ENCODE measurements around the gene ASXL3. TPM values are rescaled to one million over a fixed set of nuclear protein-coding genes. Genes with fewer than 3 reads are reported as not detected.

The ASXL3 gene
- total RNA-seq: 10 to 100 TPM in 3 of 4 donors, 1 to 10 TPM in 1; 8.3 to 25.3 (median 20.3) TPM

DNA sequence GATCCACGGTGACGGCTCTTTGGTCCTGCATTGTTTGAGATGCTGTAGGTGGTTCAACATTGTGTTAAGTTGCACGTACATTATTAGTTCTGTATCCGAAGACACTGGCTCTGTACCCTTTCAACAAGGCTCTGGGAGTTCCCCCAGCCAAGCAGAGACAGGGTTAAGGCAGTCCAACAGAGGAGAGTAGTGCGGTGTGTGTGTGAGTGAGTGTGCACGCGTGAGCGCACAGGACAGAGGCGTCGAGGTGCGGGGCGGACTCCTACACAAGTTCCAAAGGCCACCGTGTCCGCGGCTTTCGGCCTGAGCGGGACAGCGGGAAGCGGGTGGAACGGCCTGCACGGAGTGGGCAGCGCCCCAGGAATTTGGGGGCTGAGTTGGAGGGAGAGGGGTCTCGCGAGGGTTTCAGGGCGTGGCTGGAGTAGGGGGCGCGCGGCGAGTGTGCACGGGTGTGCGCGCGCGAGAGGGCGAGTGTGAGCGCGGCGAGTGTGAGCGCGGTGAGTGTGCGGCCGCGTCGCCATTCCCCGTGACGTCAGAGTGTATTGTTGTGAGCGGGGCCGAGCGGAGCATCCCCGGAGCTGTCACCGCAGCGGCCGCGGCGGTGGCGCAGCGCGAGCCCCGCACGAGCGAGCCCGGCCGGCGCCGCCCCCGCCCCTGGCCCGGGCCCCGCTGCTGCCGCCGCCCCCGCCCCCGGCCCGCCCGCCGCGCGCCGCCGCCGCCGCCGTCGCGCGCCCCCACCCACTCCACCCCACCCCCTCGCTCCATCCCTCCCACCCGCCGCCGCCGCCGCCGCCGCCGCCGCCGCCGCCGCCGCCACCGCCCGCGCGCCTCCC lies at the start of gene ASXL3:
TSS of gene ASXL3 (plus strand) at position 535 of the 833 bp plus-strand sequence. CDS start 413 bp downstream, outside the sequence.
- H3K4me1 ChIP-seq: peaks cover 2 to 17% of the 10 kb centered on the region in 2 donors
- peak; percentile 74 to 81 for DNase-seq
- 0 to 2% methylated on average over 18 to 55 of the region's 103 CpGs for WGBS, 2 donors
- no peaks in the 10 kb centered on the region for H3K9me3 ChIP-seq
- peak within 1 kb of the TSS; percentile 98 to 99 (median 99) for H3K27ac ChIP-seq
- H3K4me3 ChIP-seq (replicated peaks in 1 of 3): peak within 1 kb of the TSS; percentile 60 to 84 (median 70)
- H3K27me3 ChIP-seq: no peaks in the 10 kb centered on the region
- intact Hi-C loops (cut with DNase I): no loop called here
- H3K36me3 ChIP-seq: no peaks in the 10 kb centered on the region
- TF ChIP-seq POLR2A (IDR thresholded peaks at IDR 0.05): peak in 1 of 2 donors; percentile 54
- TF ChIP-seq, protein P1, sequence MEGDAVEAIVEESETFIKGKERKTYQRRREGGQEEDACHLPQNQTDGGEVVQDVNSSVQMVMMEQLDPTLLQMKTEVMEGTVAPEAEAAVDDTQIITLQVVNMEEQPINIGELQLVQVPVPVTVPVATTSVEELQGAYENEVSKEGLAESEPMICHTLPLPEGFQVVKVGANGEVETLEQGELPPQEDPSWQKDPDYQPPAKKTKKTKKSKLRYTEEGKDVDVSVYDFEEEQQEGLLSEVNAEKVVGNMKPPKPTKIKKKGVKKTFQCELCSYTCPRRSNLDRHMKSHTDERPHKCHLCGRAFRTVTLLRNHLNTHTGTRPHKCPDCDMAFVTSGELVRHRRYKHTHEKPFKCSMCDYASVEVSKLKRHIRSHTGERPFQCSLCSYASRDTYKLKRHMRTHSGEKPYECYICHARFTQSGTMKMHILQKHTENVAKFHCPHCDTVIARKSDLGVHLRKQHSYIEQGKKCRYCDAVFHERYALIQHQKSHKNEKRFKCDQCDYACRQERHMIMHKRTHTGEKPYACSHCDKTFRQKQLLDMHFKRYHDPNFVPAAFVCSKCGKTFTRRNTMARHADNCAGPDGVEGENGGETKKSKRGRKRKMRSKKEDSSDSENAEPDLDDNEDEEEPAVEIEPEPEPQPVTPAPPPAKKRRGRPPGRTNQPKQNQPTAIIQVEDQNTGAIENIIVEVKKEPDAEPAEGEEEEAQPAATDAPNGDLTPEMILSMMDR (IDR thresholded peaks at IDR 0.05): no peak

DNA sequence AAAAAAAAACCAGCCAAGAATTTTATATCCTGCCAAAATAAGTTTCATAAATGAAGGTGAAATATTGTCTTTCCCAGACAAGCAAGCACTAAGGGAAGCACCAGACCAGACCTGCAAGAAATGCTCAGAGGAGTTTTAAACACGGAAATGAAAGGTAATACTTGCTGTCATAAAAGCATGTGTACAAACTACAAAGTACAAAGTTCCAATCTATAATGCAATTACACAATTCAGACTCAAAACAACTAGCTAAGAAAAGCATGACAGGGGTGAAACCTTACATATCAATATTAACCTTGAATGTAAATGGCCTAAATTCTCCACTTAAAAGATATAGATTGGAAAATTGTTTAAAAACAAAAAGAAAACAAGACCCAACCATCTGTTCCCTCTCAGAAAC lies 45.0 kb upstream of the ASXL3 start:
- TF ChIP-seq, protein P1 (IDR thresholded peaks at IDR 0.05): no peak
- TF ChIP-seq POLR2A (IDR thresholded peaks at IDR 0.05): no peak
- intact Hi-C loops (cut with DNase I): no loop called here
- Histone ChIP-seq H3K4me3 (replicated peaks in 1 of 3) (no peak overlapping the region), H3K36me3 (no peaks in the 10 kb centered on the region), H3K27ac (no peak overlapping the region), H3K27me3 (no peaks in the 10 kb centered on the region), H3K4me1 (no peaks in the 10 kb centered on the region), H3K9me3 (no peaks in the 10 kb centered on the region)
- DNase-seq: no peak
- 89% methylated on average over 1 of the region's 1 CpG for WGBS, 2 donors

DNA sequence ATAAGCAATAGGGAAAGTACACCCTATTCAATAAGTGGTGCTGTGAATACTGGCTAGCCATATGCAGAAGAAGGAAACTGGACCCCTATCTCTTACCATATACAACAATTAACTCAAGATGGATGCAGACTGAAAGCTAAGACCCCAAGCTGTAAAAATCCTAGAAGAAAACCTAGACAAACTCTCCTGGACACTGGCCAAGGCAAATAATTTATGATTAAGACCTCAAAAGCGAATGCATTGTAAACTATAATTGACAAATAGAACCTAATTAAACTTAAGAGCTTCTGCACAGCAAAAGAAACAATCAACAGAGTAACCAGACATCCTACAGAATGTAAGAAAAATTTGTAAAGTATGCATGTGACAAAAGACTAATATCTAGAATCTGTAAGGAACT lies 41.1 kb upstream of the ASXL3 start:
- 82 to 86% methylated on average over 1 of the region's 1 CpG for WGBS, 2 donors
- intact Hi-C loops (cut with DNase I): no loop called here

DNA sequence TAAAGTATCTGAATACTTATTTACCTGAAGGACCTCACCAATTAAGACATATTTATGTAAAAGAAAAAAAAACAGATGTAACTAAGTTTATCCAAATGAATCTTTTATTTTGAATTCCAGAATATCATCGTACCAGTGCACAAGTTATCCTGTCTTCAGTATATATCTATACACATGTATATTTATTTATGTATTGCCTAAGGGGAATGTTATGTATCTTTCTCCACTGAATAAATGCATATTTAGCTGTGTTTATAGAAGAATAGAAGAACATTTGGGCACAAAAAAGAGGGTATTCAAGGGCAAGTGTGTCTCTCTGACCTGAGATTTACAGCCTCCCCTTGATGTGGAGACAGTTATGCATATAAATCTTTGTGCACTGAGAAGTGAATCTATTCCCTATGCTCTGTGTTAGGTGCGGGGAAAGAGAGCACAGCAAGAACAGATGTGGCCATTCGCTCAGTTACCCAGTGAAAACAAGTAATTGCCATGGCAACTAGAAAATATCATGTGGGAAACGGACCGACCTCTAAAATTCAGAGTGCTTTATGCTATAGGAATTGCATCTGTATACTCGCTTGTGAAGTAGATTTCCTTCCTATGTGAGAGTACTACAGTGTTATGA lies 39.5 kb upstream of the ASXL3 start:
- no peaks in the 10 kb centered on the region for H3K36me3 ChIP-seq
- H3K4me3 ChIP-seq (replicated peaks in 1 of 3): no peak overlapping the region
- no peaks in the 10 kb centered on the region for H3K4me1 ChIP-seq
- DNase-seq: no peak
- H3K27me3 ChIP-seq: no peaks in the 10 kb centered on the region
- TF ChIP-seq, protein P1 (IDR thresholded peaks at IDR 0.05): no peak
- TF ChIP-seq POLR2A (IDR thresholded peaks at IDR 0.05): no peak
- intact Hi-C loops (cut with DNase I): no loop called here
- 90 to 94% methylated on average over 6 of the region's 6 CpGs for WGBS, 2 donors
- no peaks in the 10 kb centered on the region for H3K9me3 ChIP-seq
- no peak overlapping the region for H3K27ac ChIP-seq

More for the DNA sequence above, 41.1 kb upstream of the ASXL3 start:
- Histone ChIP-seq H3K4me1 (no peaks in the 10 kb centered on the region), H3K9me3 (no peaks in the 10 kb centered on the region), H3K4me3 (replicated peaks in 1 of 3) (no peak overlapping the region), H3K27ac (no peak overlapping the region), H3K27me3 (no peaks in the 10 kb centered on the region), H3K36me3 (no peaks in the 10 kb centered on the region)
- no peak for TF ChIP-seq POLR2A (IDR thresholded peaks at IDR 0.05)
- TF ChIP-seq, protein P1 (IDR thresholded peaks at IDR 0.05): no peak
- DNase-seq: no peak

DNA sequence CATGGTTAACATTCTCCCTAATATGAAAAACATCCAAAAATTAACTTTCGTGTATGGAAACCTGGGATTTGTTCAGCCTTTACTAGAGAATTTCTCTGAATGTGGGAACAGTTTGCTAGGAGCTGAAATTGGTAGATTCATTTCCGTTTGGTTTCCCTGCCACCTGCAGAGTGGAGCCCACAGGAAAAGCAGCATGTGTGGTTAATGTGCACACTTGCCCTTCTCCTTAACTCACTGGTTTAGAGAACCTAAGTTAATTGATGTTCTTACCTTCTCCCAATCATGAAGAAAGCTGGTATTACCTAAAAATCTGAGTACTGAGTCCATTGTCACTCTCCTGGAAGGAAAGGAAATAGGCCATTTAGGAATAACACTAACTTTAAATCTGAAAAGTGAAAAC lies 37.6 kb upstream of the ASXL3 start:
- H3K27me3 ChIP-seq: no peaks in the 10 kb centered on the region
- TF ChIP-seq, protein P1 (IDR thresholded peaks at IDR 0.05): no peak
- TF ChIP-seq POLR2A (IDR thresholded peaks at IDR 0.05): no peak
- H3K4me3 ChIP-seq (replicated peaks in 1 of 3): no peak overlapping the region
- no peaks in the 10 kb centered on the region for H3K36me3 ChIP-seq
- WGBS, 2 donors: 80% methylated on average over 2 of the region's 2 CpGs
- DNase-seq: no peak
- no peak overlapping the region for H3K27ac ChIP-seq
- H3K9me3 ChIP-seq: no peaks in the 10 kb centered on the region
- H3K4me1 ChIP-seq: no peaks in the 10 kb centered on the region
- intact Hi-C loops (cut with DNase I): no loop called here

All from thyroid gland (tissue), 4 donors.